Adipocyte (in vitro differentiated cells): Measurements from ENCODE around the gene PDE6D.

Experiments used
- DNase-seq: peaks from one replicate; pipeline ENCODE4 v3.0.0-alpha.2; 2015; ENCODE audit warnings: low read depth
- H3K27me3 ChIP-seq: replicated peaks from 2 replicates; pipeline ENCODE4 v1.7.0; 2013; ENCODE audit warnings: mild to moderate bottlenecking, low read length, moderate library complexity; ENCODE audit not compliant: control insufficient read depth, insufficient read depth
- H3K36me3 ChIP-seq: 2 replicates; pipeline ENCODE4 v1.7.0; 2013; ENCODE audit warnings: low read length, mild to moderate bottlenecking, moderate library complexity; ENCODE audit not compliant: control insufficient read depth, insufficient read depth, severe bottlenecking
- H3K4me1 ChIP-seq: 2 replicates; pipeline ENCODE4 v1.7.0; 2013; ENCODE audit warnings: mild to moderate bottlenecking, low read length, moderate library complexity; ENCODE audit not compliant: control insufficient read depth, insufficient read depth
- H3K4me3 ChIP-seq: 2 replicates; pipeline ENCODE4 v1.7.0; 2013; ENCODE audit warnings: mild to moderate bottlenecking, low read length, moderate library complexity
- H3K9ac ChIP-seq: 2 replicates; pipeline ENCODE4 v1.7.0; 2013; ENCODE audit warnings: mild to moderate bottlenecking, low read length, moderate library complexity
- H3K9me3 ChIP-seq: 2 replicates; pipeline ENCODE4 v1.7.0; 2013; ENCODE audit warnings: mild to moderate bottlenecking, low read length, moderate library complexity; ENCODE audit not compliant: control insufficient read depth

The PDE6D gene

DNA sequence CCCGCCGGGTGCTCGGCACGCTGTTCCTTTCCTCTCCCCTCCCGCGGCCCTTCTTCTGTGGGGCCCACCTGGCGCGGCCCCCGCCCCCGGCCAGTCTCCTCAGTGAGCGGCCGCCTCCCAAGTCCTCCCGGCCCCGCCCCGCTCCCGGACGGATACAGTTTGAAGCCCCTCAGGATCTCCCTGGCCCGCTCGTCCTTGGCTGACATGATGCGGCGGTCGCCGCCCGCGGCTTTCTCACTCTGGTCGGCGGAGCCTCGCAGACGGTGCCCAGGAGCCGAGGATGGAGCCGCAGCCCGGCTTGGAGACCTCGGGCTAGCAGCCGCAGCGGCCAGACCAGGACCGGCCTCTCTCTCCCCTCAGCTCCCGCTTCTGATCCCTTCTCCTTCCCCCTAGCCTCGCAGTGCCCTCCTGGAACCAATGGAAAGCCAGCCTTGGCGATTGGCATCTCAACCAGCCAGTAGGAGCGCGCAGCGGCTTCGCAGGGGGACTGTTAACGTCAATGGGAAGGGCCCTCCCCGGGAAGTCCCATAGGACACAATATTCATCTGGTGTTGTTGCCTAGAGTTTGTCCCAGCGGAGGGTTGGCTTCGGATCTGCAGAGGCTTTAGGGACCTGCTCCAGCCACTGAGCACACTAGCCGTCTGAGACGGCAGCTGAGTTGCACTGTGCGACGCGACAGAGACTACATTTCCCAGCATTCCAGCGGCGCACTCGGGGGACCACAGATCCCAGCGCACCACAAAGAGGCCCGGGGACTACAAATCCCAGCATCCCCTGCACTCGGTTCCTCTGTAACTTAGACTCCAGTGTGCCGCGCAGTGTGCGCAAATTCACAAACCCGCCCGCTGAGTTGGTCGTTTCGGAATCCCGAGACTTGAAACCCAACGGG is at the start of gene PDE6D:
Gene PDE6D (minus strand): TSS at position 374 of the 889 bp plus-strand sequence. CDS start 168 bp downstream, at position 206.
- Histone ChIP-seq H3K4me3 (peak within 1 kb of the TSS; percentile 99), H3K4me1 (peaks cover 24% of the 10 kb centered on the region), H3K27me3 (no peaks in the 10 kb centered on the region), H3K9me3 (no peaks in the 10 kb centered on the region), H3K9ac (peak within 1 kb of the TSS; percentile 94), H3K36me3 (no peaks in the 10 kb centered on the region)
- peak; percentile 99 for DNase-seq

DNA sequence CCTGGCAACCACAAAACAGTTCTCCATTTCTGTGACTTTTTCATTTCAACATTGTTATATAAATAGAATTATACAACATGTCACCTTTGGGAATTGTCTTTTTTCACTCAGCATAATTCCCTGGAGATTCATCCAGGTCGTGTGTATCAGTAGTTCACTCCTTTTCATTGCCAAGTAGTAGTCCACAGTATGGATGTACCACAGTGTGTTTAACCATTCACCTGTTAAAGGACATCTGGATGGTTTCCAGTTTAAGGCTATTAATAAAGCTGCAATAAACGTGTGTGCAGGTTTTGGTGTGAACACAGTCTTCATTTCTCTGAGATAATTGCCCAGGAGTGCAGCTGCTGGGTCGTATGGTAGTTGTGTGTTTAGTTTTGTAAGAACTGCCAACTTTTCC is 40.8 kb upstream of the PDE6D start:
- Histone ChIP-seq H3K4me1 (no peaks in the 10 kb centered on the region), H3K9ac (no peak overlapping the region), H3K9me3 (peaks cover 5% of the 10 kb centered on the region), H3K36me3 (no peaks in the 10 kb centered on the region), H3K27me3 (peaks cover 8% of the 10 kb centered on the region), H3K4me3 (no peak overlapping the region)
- DNase-seq = no peak

DNA sequence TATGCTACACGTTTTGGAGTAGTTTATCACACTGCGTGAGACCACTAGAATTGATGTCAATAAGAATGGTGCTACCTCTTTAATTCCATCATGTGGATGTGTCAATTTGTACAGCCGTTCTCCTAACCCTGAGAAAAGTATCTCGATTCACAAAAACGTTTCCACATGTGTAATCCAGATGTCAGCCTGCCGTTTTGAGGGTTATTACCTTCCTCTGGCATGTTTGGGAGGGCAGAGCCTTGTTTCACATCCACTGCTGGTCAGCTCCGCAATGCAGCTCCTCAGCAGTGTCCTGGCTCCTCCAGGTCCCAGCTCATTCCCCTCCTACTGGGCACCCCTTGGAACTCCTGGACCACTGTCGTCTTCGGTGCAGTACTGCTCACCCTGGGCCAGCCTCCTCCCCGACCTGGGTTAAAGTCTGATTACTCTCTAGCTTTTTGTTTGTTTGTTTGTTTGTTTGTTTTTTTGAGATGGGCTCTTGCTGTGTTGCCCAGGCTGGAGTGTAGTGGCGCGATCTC is 39.8 kb upstream of the PDE6D start:
- Histone ChIP-seq H3K36me3 (no peaks in the 10 kb centered on the region), H3K4me1 (no peaks in the 10 kb centered on the region), H3K27me3 (peaks cover 8% of the 10 kb centered on the region), H3K4me3 (no peak overlapping the region), H3K9ac (no peak overlapping the region), H3K9me3 (peaks cover 5% of the 10 kb centered on the region)
- no peak for DNase-seq

DNA sequence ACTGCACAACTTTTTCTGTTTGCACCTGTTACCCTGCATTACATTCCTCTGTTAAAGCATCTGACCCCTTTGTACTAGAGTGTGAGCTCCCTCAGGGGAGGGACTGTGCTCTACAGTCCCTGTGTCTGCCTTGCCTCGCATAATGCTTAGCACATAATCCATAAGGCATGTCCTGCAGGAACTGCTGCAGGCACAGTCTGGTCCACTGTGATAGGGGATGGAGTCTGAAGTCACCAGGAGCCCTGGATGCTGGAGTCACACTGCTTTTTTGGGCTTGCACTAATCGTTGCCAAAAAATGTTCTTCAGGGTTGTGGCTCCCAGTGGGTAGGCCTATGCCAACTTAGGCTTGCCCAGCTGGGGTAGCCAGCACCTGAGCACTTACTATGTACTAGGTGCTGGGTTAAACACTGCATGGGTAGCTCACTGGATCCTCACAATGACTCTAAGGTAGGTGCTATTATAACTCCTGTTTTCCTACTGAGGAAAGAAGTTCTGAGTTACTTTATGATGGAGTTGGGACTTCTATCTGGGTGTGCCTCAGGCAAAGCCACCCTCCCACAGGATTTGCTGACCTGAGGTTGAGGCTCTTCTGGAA is 38.5 kb upstream of the PDE6D start:
- H3K27me3 ChIP-seq = peaks cover 8% of the 10 kb centered on the region
- H3K4me3 ChIP-seq = no peak overlapping the region
- no peaks in the 10 kb centered on the region for H3K4me1 ChIP-seq
- H3K36me3 ChIP-seq = no peaks in the 10 kb centered on the region
- no peak overlapping the region for H3K9ac ChIP-seq
- no peak for DNase-seq
- H3K9me3 ChIP-seq = peaks cover 5% of the 10 kb centered on the region

DNA sequence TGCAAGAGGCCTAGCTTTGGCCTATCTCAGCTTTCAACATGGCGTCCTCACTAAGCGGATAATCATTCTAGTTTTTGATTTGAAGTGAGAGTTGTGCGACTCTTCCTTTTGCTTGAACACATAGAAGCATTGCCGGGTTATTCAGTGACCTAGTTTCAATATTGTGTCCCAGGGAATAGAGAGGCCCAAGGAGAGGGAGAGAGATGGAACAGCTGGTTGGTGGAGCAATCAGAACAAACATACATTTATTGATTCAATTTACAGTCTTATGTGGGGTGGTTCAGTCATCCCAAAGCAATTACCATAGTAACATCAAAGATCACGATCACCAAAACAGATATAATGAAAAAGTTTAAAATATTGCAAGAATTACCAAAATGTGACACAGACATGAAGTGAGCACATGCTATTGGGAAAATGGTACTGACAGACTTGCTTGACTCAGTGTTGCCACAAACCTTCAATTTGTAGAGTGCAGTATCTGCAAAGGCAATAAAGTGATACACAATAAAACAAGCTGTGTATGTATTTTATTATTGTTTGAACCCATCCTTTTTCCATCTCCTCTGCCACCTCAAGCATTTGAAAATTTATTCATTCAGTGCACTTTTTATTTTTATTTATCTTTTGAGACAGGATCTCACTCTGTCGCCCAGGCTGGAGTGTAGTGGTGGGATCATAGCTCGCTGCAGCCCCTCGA is 35.4 kb upstream of the PDE6D start:
- Histone ChIP-seq H3K36me3 (peaks cover 8% of the 10 kb centered on the region), H3K4me1 (peaks cover 1% of the 10 kb centered on the region), H3K9ac (no peak overlapping the region), H3K27me3 (peaks cover 3% of the 10 kb centered on the region), H3K9me3 (no peaks in the 10 kb centered on the region), H3K4me3 (no peak overlapping the region)
- DNase-seq = no peak

- H3K4me3 ChIP-seq = no peak overlapping the region
- H3K9me3 ChIP-seq = no peaks in the 10 kb centered on the region
- no peak overlapping the region for H3K9ac ChIP-seq
- no peaks in the 10 kb centered on the region for H3K27me3 ChIP-seq
- H3K4me1 ChIP-seq = peaks cover 16% of the 10 kb centered on the region
- peaks cover 40% of the 10 kb centered on the region for H3K36me3 ChIP-seq
- peak; percentile 41 for DNase-seq
Measured at GRCh38 chr2:231810905-231811304, 29.8 kb upstream of the PDE6D start.

GRCh38 chr2:231807020-231807419 is 25.9 kb upstream of the PDE6D start:
- Histone ChIP-seq H3K27me3 (no peaks in the 10 kb centered on the region), H3K36me3 (peaks cover 40% of the 10 kb centered on the region), H3K4me3 (no peak overlapping the region), H3K4me1 (peaks cover 16% of the 10 kb centered on the region), H3K9ac (no peak overlapping the region), H3K9me3 (no peaks in the 10 kb centered on the region)
- DNase-seq = no peak

- no peak for DNase-seq
- Histone ChIP-seq H3K4me1 (peaks cover 10% of the 10 kb centered on the region), H3K4me3 (no peak overlapping the region), H3K27me3 (no peaks in the 10 kb centered on the region), H3K9ac (no peak overlapping the region), H3K9me3 (no peaks in the 10 kb centered on the region), H3K36me3 (peaks cover 48% of the 10 kb centered on the region)
Measured at GRCh38 chr2:231803501-231804138, 22.5 kb upstream of the PDE6D start.

DNA sequence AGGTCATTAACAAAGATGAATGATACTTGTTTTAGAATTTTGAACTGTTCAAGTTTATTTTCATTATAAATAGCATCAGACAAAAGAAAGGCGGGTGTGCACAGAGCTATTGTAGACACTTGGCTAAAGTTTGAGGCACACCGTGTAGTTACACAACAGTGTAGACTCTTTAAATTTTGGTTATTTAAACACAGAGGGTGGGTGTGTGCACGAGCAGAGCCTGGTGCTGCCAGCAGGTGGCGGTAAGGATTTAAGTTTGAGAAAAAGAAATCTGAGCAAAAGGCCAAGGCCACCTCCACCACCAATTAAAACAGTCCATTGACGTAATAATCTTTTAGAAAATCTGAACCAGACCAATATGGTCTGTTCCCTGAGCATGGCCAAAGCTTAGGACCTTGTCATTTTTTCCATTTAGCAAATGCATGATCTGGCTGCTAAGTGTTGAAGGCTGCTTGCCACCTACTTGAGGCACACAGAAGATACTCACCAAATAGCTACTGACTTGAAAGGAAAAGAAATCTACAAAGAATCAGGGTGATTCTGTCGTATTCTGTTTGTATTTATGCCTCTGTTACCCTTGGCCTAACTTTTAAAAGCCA is 19.5 kb upstream of the PDE6D start:
- H3K27me3 ChIP-seq = no peaks in the 10 kb centered on the region
- peak; percentile 66 for DNase-seq
- H3K9ac ChIP-seq = peak overlapping the region; percentile 26
- no peaks in the 10 kb centered on the region for H3K9me3 ChIP-seq
- H3K4me1 ChIP-seq = peaks cover 11% of the 10 kb centered on the region
- H3K36me3 ChIP-seq = peaks cover 52% of the 10 kb centered on the region
- no peak overlapping the region for H3K4me3 ChIP-seq

GRCh38 chr2:231795525-231796327 is 14.6 kb upstream of the PDE6D start:
- Histone ChIP-seq H3K36me3 (peaks cover 61% of the 10 kb centered on the region), H3K4me3 (no peak overlapping the region), H3K27me3 (no peaks in the 10 kb centered on the region), H3K4me1 (peaks cover 10% of the 10 kb centered on the region), H3K9me3 (no peaks in the 10 kb centered on the region), H3K9ac (no peak overlapping the region)
- peak; percentile 62 for DNase-seq
